ENCODE data around the gene BCAS1.

BCAS1 gene

GRCh38 chr20:54056762-54057639 lies 13.4 kb downstream of the BCAS1 start:
- no peak overlapping the region for H3K4me3 ChIP-seq (ENCODE audit: low read depth, low read length)
- TF ChIP-seq ZNF26 (tag by site-specific recombination; IDR thresholded peaks at IDR 0.05): no peak
- no peaks in the 10 kb centered on the region for H3K4me1 ChIP-seq (ENCODE audit: control insufficient read depth, insufficient read depth, low read length)
- H3K27ac ChIP-seq (ENCODE audit: extremely low read depth, low read depth, low read length): no peak overlapping the region
- H3K9me3 ChIP-seq (ENCODE audit: control insufficient read depth, insufficient read depth, low read depth, low read length): no peaks in the 10 kb centered on the region
- POLR2A ChIA-PET: no interaction called here
- H3K36me3 ChIP-seq (ENCODE audit: control insufficient read depth in 2 of 2, insufficient read depth in 1 of 2, low read length in 2 of 2): no peaks in the 10 kb centered on the region
- CTCF ChIA-PET: interaction anchor here (1.1 kb wide), 1 partner anchor 41 kb away, joined by 4 read pairs; no protein-coding TSS in a partner anchor

DNA sequence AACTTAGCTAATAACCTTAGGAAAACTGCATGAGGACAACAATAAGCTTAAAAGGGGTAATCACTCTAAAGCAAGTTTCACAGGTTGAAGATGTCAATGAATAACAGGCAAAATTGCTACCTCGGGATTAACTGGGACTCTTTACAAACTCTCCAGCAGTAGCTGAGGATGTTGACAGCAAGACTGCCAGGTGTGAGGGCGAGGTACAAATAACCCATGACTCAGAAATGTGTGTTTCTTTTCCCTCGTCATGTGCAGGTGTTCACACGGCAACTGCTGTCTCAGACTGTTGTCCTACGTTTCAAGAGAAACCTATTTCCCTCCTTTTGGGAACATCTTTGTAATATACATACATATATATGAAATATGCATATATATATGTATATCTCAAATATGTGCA lies 15.9 kb downstream of the BCAS1 start:
- Histone ChIP-seq H3K9me3 (ENCODE audit: control insufficient read depth, insufficient read depth, low read depth, low read length) (no peaks in the 10 kb centered on the region), H3K36me3 (ENCODE audit: control insufficient read depth in 2 of 2, insufficient read depth in 1 of 2, low read length in 2 of 2) (no peaks in the 10 kb centered on the region), H3K4me1 (ENCODE audit: control insufficient read depth, insufficient read depth, low read length) (no peaks in the 10 kb centered on the region), H3K4me3 (ENCODE audit: low read depth, low read length) (no peak overlapping the region), H3K27ac (ENCODE audit: extremely low read depth, low read depth, low read length) (no peak overlapping the region)
- TF ChIP-seq ZNF785 (tag by site-specific recombination; IDR thresholded peaks at IDR 0.05): no peak
- TF ChIP-seq ZNF660 (tag by site-specific recombination; IDR thresholded peaks at IDR 0.05): no peak
- TF ChIP-seq RBAK (tag by site-specific recombination; IDR thresholded peaks at IDR 0.05): no peak
- TF ChIP-seq HOXC10 (CRISPR knock-in tag; IDR thresholded peaks at IDR 0.05): no peak
- no peak for TF ChIP-seq ZIC2 (tag by site-specific recombination; IDR thresholded peaks at IDR 0.05)
- TF ChIP-seq, protein P1, sequence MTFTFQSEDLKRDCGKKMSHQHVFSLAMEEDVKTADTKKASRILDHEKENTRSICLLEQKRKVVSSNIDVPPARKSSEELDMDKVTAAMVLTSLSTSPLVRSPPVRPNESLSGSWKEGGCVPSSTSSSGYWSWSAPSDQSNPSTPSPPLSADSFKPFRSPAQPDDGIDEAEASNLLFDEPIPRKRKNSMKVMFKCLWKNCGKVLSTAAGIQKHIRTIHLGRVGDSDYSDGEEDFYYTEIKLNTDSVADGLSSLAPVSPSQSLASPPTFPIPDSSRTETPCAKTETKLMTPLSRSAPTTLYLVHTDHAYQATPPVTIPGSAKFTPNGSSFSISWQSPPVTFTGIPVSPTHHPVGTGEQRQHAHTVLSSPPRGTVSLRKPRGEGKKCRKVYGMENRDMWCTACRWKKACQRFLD (tag by site-specific recombination; IDR thresholded peaks at IDR 0.05): no peak
- no peak for TF ChIP-seq MEIS1 (CRISPR knock-in tag; IDR thresholded peaks at IDR 0.05; ENCODE audit: borderline replicate concordance)
- no peak for TF ChIP-seq ZBTB48 (tag by site-specific recombination; IDR thresholded peaks at IDR 0.05)
- no peak for TF ChIP-seq KLF9 (tag by site-specific recombination; IDR thresholded peaks at IDR 0.05; ENCODE audit: low read depth)
- no peak for TF ChIP-seq ZNF404 (tag by site-specific recombination; IDR thresholded peaks at IDR 0.05)
- TF ChIP-seq HIC1 (tag by site-specific recombination; IDR thresholded peaks at IDR 0.05): no peak
- TF ChIP-seq ZNF2 (tag by site-specific recombination; IDR thresholded peaks at IDR 0.05): no peak
- CTCF ChIA-PET: interaction anchor here (2.0 kb wide), 1 partner anchor 9 kb away, joined by 14 read pairs; no protein-coding TSS in a partner anchor
- POLR2A ChIA-PET: interaction anchor here (0.6 kb wide), 1 partner anchor 128 kb away, joined by 3 read pairs; no protein-coding TSS in a partner anchor

- H3K4me1 ChIP-seq (ENCODE audit: control insufficient read depth, insufficient read depth, low read length): no peaks in the 10 kb centered on the region
- H3K4me3 ChIP-seq (ENCODE audit: low read depth, low read length): no peak overlapping the region
- H3K36me3 ChIP-seq (ENCODE audit: control insufficient read depth in 2 of 2, insufficient read depth in 1 of 2, low read length in 2 of 2): no peaks in the 10 kb centered on the region
- ChIA-PET POLR2A (no interaction called here), CTCF (interaction anchor here (1.7 kb wide), 1 partner anchor 11 kb away, joined by 7 read pairs; no protein-coding TSS in a partner anchor)
- H3K27ac ChIP-seq (ENCODE audit: extremely low read depth, low read depth, low read length): no peak overlapping the region
- TF ChIP-seq ZNF670 (tag by site-specific recombination; IDR thresholded peaks at IDR 0.05; ENCODE audit: low read depth): no peak
- TF ChIP-seq ZNF423 (tag by site-specific recombination; IDR thresholded peaks at IDR 0.05): no peak
- TF ChIP-seq ZNF555 (tag by site-specific recombination; conservative IDR thresholded peaks at IDR 0.05): no peak
- TF ChIP-seq ZEB2 (tag by site-specific recombination; IDR thresholded peaks at IDR 0.05): no peak
- no peak for TF ChIP-seq REPIN1 (tag by site-specific recombination; IDR thresholded peaks at IDR 0.05; ENCODE audit: low read depth)
- no peaks in the 10 kb centered on the region for H3K9me3 ChIP-seq (ENCODE audit: control insufficient read depth, insufficient read depth, low read depth, low read length)
These were observed 19.3 kb downstream of the BCAS1 start for GRCh38 chr20:54051068-54051467.

Data from HEK293 (cell line).